ENCODE results near the gene SH3GLB2. TPM values are rescaled to one million over a fixed set of nuclear protein-coding genes. Genes with fewer than 3 reads are reported as not detected.

SH3GLB2 gene
- total RNA-seq, 1 experiment from 2014 or later: 44.1 TPM

DNA sequence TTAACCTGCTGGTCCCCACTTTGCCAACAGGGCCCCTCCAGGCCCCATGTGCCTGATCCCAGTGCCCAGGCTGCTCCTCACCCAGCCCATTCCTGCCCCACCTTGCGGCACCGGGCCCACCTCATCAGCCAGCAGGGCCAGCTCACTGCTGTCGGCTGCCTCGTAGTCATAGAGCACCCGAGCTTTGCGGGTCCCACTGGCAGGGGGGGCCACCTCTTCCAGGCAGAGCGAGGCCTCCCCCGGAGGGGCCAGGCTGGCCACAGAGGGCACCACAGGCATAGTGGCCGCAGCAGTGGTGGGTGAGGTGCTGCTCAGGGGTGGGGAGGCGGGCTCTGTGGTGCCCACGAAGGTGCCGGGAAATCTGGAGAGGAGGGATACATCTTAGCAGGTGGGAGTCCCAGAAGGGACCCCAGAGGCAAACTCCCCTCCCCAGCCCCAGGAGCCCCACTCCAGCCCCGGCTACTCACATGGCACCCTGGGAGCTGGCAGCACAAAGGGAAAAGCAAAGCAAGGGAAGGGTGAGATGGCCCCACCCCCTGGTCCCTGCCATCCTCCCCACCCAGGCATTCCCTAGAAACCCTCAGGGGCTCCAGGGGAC is 19.0 kb downstream of the SH3GLB2 start:
- Histone ChIP-seq H2AFZ (ENCODE audit: low read length) (no peak overlapping the region), H3K4me2 (ENCODE audit: low read length) (no peak overlapping the region), H3K9me3 (ENCODE audit: low read length) (no peaks in the 10 kb centered on the region), H3K27ac (ENCODE audit: low read length) (no peak overlapping the region), H3K4me3 (ENCODE audit: low read length) (no peak overlapping the region), H3K9ac (ENCODE audit: low read length) (no peak overlapping the region), H3K4me1 (ENCODE audit: insufficient read depth, low read length) (no peaks in the 10 kb centered on the region), H3K27me3 (ENCODE audit: low read length) (no peaks in the 10 kb centered on the region), H3F3A (ENCODE audit: low read length, unreplicated experiment) (no peaks in the 10 kb centered on the region), H3K9me2 (replicated peaks; ENCODE audit: low read length) (no peaks in the 10 kb centered on the region), H3K36me3 (ENCODE audit: low read depth, low read length) (peaks cover 12% of the 10 kb centered on the region; the same call in 1 of the 2 replicates), H4K20me1 (ENCODE audit: low read length) (no peaks in the 10 kb centered on the region), H3K79me2 (ENCODE audit: low read length) (no peaks in the 10 kb centered on the region)
- ATAC-seq (no peak), DNase-seq (no peak)
- TF ChIP-seq EZH2 (IDR thresholded peaks at IDR 0.05; ENCODE audit: low read length, unreplicated experiment): no peak
- no peak for TF ChIP-seq CTCF (conservative IDR thresholded peaks at IDR 0.05; ENCODE audit: low read depth, low read length)
- no peak for TF ChIP-seq EZH2phosphoT487 (IDR thresholded peaks at IDR 0.05; ENCODE audit: borderline replicate concordance, low read length)
- BruUV-seq (replicated peaks): no TSS peak
- CTCF ChIA-PET: no interaction called here
- POLR2A ChIA-PET (ENCODE audit: unreplicated experiment): no interaction called here
- intact Hi-C loops (cut with micrococcal nuclease): no loop called here

GRCh38 chr9:129008469-129008965 is 19.6 kb downstream of the SH3GLB2 start:
- Histone ChIP-seq H3K9me2 (replicated peaks; ENCODE audit: low read length) (no peaks in the 10 kb centered on the region), H3K4me1 (ENCODE audit: insufficient read depth, low read length) (no peaks in the 10 kb centered on the region), H3K27ac (ENCODE audit: low read length) (no peak overlapping the region), H3K27me3 (ENCODE audit: low read length) (no peaks in the 10 kb centered on the region), H3K79me2 (ENCODE audit: low read length) (no peaks in the 10 kb centered on the region), H2AFZ (ENCODE audit: low read length) (no peak overlapping the region), H3F3A (ENCODE audit: low read length, unreplicated experiment) (no peaks in the 10 kb centered on the region), H3K36me3 (ENCODE audit: low read depth, low read length) (peaks cover 12% of the 10 kb centered on the region; the same call in 1 of the 2 replicates), H3K9me3 (ENCODE audit: low read length) (no peaks in the 10 kb centered on the region), H3K9ac (ENCODE audit: low read length) (no peak overlapping the region), H3K4me2 (ENCODE audit: low read length) (no peak overlapping the region), H4K20me1 (ENCODE audit: low read length) (no peaks in the 10 kb centered on the region), H3K4me3 (ENCODE audit: low read length) (no peak overlapping the region)
- TF ChIP-seq EZH2 (IDR thresholded peaks at IDR 0.05; ENCODE audit: low read length, unreplicated experiment) (no peak), CTCF (conservative IDR thresholded peaks at IDR 0.05; ENCODE audit: low read depth, low read length) (no peak), EZH2phosphoT487 (IDR thresholded peaks at IDR 0.05; ENCODE audit: borderline replicate concordance, low read length) (no peak)
- intact Hi-C loops (cut with micrococcal nuclease): no loop called here
- BruUV-seq (replicated peaks): no TSS peak
- DNase-seq (no peak), ATAC-seq (no peak)
- ChIA-PET POLR2A (ENCODE audit: unreplicated experiment) (no interaction called here), CTCF (no interaction called here)

DNA sequence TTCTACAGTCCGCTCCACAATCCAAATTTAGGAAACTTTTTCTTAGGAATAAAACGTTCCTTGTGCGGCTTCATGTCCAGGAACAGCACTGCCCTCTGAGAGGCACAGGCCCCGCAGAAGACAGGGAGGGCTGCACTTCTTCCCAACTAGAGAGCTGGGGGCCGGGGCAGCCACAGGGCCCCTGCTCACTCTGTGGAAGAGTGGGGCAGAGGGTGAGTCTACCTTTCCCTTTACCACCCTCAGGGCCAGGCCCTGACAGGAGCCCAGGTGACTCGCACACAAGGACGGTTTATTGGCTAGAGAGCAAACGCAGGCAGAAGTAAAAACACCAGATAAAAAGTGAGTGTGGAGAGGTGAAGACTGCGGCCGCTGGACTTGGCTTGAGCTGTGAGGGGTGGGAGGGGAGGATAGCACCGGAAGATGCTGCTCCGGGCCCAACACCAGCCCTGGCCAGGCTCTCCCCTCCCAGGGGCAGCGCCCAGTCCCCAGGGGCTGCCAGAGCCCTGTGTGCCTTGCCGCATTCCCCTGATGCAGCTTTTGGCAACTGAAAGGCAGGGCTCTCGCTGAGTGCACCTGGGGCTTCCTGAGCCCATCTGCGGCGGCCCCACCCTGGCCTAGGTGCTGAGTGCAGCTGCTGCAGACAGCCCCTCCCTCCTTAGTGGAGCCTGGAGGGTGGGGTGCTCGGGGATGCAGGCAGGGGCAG is 20.2 kb downstream of the SH3GLB2 start:
- H3F3A ChIP-seq (ENCODE audit: low read length, unreplicated experiment): no peaks in the 10 kb centered on the region
- ChIA-PET CTCF (no interaction called here), POLR2A (ENCODE audit: unreplicated experiment) (no interaction called here)
- no peaks in the 10 kb centered on the region for H3K9me2 ChIP-seq (replicated peaks; ENCODE audit: low read length)
- ATAC-seq: peak; percentile 35
- intact Hi-C loops (cut with micrococcal nuclease): no loop called here
- H3K36me3 ChIP-seq (ENCODE audit: low read depth, low read length): peaks cover 12% of the 10 kb centered on the region; the same call in 1 of the 2 replicates
- no peak overlapping the region for H3K27ac ChIP-seq (ENCODE audit: low read length)
- H4K20me1 ChIP-seq (ENCODE audit: low read length): no peaks in the 10 kb centered on the region
- no peak overlapping the region for H3K9ac ChIP-seq (ENCODE audit: low read length)
- peak; percentile 23 for DNase-seq
- no peaks in the 10 kb centered on the region for H3K79me2 ChIP-seq (ENCODE audit: low read length)
- H3K9me3 ChIP-seq (ENCODE audit: low read length): no peaks in the 10 kb centered on the region
- H3K4me1 ChIP-seq (ENCODE audit: insufficient read depth, low read length): no peaks in the 10 kb centered on the region
- no peak overlapping the region for H2AFZ ChIP-seq (ENCODE audit: low read length)
- H3K4me3 ChIP-seq (ENCODE audit: low read length): no peak overlapping the region
- TF ChIP-seq EZH2phosphoT487 (IDR thresholded peaks at IDR 0.05; ENCODE audit: borderline replicate concordance, low read length): no peak
- H3K4me2 ChIP-seq (ENCODE audit: low read length): no peak overlapping the region
- no TSS peak for BruUV-seq (replicated peaks)
- H3K27me3 ChIP-seq (ENCODE audit: low read length): no peaks in the 10 kb centered on the region
